ENCODE measurements around the gene HSPA1B.

DNA sequence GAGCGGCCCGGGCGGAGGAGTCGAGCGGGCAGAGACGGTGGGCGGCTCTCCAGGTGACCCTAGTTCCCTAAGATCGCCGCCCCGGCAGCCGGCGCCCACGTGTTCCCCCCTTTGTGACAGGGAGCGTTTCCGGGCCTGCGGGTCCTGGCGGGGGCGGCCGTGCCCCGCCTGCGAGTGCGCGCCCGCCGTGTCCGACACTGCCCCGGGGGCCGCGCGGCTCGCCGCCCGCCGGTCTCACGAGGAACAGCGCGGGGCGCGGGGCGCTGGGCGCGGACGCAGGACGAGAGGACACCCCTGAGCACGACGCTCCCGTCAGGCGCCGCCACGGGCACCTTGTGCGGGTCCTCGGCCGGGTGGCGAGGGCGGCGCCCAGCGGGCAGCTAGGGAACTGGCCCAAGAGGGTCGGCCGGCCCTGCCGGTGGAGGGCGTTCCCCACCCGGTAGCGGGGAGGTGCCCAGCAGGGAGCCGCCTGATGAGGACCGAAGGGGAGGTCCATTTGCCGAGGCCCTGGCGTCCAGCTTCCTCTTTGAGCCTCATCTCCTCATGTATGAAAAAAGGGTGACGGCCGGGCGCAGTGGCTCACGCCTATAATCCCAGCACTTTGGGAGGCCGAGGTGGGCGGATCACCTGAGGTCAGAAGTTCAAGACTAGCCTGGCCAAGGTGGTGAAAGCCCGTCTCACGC lies 31.8 kb upstream of the HSPA1B start, which contains the start of gene VARS1:
- TF ChIP-seq SMC3 (IDR thresholded peaks at IDR 0.05; ENCODE audit: low read depth, low read length) (peak; percentile 46), MEF2A (IDR thresholded peaks at IDR 0.05; ENCODE audit: borderline replicate concordance, low read depth) (no peak), FOSL2 (IDR thresholded peaks at IDR 0.05; ENCODE audit: borderline replicate concordance, low read depth) (no peak), CTCF (IDR thresholded peaks at IDR 0.05) (peak; percentile 66), POLR2AphosphoS5 (IDR thresholded peaks at IDR 0.05; ENCODE audit: low read depth, low read length) (peak; percentile 36; the same call in 1 of the 2 replicates), RFX5 (IDR thresholded peaks at IDR 0.05; ENCODE audit: low read length) (no peak), MXI1 (IDR thresholded peaks at IDR 0.05; ENCODE audit: low read depth, low read length) (peak; percentile 99), NFIC (IDR thresholded peaks at IDR 0.05; ENCODE audit: borderline replicate concordance) (no peak), EZH2phosphoT487 (IDR thresholded peaks at IDR 0.05; ENCODE audit: borderline replicate concordance, low read depth) (no peak)
